AG09319 (cell line): ENCODE results near the gene PCDH15.

Experiments used
- DNase-seq: peaks from one replicate; pipeline ENCODE4 v3.0.0-alpha.2; 2010; ENCODE audit warnings: low read depth; ENCODE audit errors: extremely low read depth
- CTCF ChIP-seq: IDR thresholded peaks from 2 replicates; pipeline ENCODE4 v1.5.1; 2011; ENCODE audit warnings: low read depth, mild to moderate bottlenecking, inconsistent platforms, low read length, moderate library complexity

Gene PCDH15

GRCh38 chr10:53997953-53998352 is 803.1 kb downstream of the PCDH15 start:
- no peak for TF ChIP-seq CTCF
- DNase-seq: no peak

GRCh38 chr10:53990799-53991238 is 810.2 kb downstream of the PCDH15 start:
- no peak for TF ChIP-seq CTCF
- no peak for DNase-seq

GRCh38 chr10:53983431-53983830 is 817.6 kb downstream of the PCDH15 start:
- no peak for DNase-seq
- no peak for TF ChIP-seq CTCF

DNA sequence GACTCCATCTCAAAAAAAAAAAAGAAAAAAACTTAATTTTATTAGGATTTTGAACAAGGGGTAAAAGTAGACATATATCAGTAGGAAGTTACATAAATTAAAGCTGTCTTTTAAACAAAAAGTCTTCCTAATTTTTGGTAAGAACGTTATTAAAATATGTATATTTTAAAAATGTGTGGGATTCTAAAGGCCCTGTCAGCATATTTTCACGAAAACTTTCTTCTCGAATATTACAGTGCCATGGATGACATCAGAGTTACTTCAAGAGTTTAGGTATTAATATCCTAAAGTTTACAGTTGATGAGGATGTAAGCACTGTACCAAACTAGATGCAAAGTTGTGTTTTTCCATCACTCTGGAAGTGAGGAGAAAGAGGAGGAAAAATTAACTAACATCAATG is 820.8 kb downstream of the PCDH15 start:
- no peak for DNase-seq
- TF ChIP-seq CTCF: no peak

GRCh38 chr10:53978301-53978700 is 822.7 kb downstream of the PCDH15 start:
- no peak for TF ChIP-seq CTCF
- DNase-seq: no peak

GRCh38 chr10:53977267-53977666 is 823.8 kb downstream of the PCDH15 start:
- TF ChIP-seq CTCF: no peak
- DNase-seq: no peak

DNA sequence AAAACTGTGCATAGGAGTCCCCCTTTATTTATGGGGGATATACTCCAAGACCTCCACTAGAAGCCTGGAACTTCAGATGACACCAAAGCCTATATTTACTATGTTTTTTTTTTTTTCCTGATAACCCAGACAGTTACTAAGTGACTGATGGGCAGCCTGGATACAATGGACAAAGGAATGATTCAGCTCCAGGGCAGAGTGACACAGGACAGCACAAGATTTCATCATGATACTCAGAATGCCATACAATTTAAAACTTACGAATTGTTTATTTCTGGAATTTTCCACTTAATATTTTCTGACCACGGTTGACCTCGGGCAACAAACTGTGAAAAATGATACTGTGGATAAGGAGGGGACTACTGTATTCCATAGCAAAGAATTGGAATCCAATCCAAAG is 843.6 kb downstream of the PCDH15 start:
- no peak for TF ChIP-seq CTCF
- DNase-seq: no peak
